K562 (cell line): ENCODE measurements around the gene SLC25A2. TPM values are rescaled to one million over a fixed set of nuclear protein-coding genes. Genes with fewer than 3 reads are reported as not detected.

Source experiments
- CTBP1 ChIP-seq: fragments of 450-650 bp; IDR thresholded peaks from 2 replicates; pipeline ENCODE4 v1.6.1; 2016; ENCODE audit warnings: borderline replicate concordance
- POLR2A ChIP-seq: fragments of 450-650 bp; conservative IDR thresholded peaks from 2 replicates; pipeline ENCODE4 v1.6.1; 2016
- RERE ChIP-seq: sonication (generic); formaldehyde crosslinking; IDR thresholded peaks from 2 replicates; pipeline ENCODE4 v1.8.0; 2023; ENCODE audit warnings: missing genetic modification reagents, mild to moderate bottlenecking, borderline replicate concordance
- SMAD1 ChIP-seq: fragments of 150-350 bp; IDR thresholded peaks from 2 replicates; pipeline ENCODE4 v1.6.1; 2014; ENCODE audit warnings: low read length, low read depth; ENCODE audit not compliant: partially characterized antibody
- ZNF239 ChIP-seq: fragments of 250-450 bp; sonication (Bioruptor Pico); IDR thresholded peaks from 2 replicates; pipeline ENCODE4 v1.4.0; 2020; ENCODE audit warnings: mild to moderate bottlenecking
- ZNF408 ChIP-seq: fragments of 250-450 bp; sonication (Bioruptor Pico); IDR thresholded peaks from 2 replicates; pipeline ENCODE4 v1.4.0; 2020; ENCODE audit warnings: low read depth, mild to moderate bottlenecking, moderate library complexity
- polyA plus RNA-seq, 8 experiments: library from polyadenylated mRNA; depleted of rRNA in 4 of 8; stranded (reverse) in 5 of 8; unstranded in 3 of 8; fragments of >200 nt; fragmentation: Nextera tagmentation in 2 of 8; fragmentation: Illumina TruSeq in 1 of 8; extraction: Ambion mirVana in 2 of 8; extraction: Trizol in 1 of 8; gene quantifications; 2 replicates each; pipeline versions ENCODE4 v1.2.1 to v1.2.3, GENCODE V29; 2011 to 2014; ENCODE audit warnings: inconsistent platforms in 1 of 8, missing spikeins in 1 of 8
- total RNA-seq, 7 experiments: library from RNA; depleted of rRNA in 6 of 7; stranded (reverse); fragments of >200 nt in 6 of 7; fragmentation: Illumina TruSeq in 2 of 7; extraction: Trizol in 2 of 7; gene quantifications; 2 replicates each; pipeline versions ENCODE4 v1.2.1 to v1.2.3, GENCODE V29; 2011 to 2021; ENCODE audit warnings: low replicate concordance in 1 of 7
- TF ChIP-seq, protein P1 (sequence below): fragments of 450-650 bp; IDR thresholded peaks from 2 replicates; pipeline ENCODE4 v1.6.1; 2016; ENCODE audit warnings: mild to moderate bottlenecking, moderate library complexity
- TF ChIP-seq, protein P2 (sequence below), 2 experiments: fragments of 200-800 bp in 1 of 2; sonication (Bioruptor generic) in 1 of 2; sonication (generic) in 1 of 2; formaldehyde crosslinking in 1 of 2; IDR thresholded peaks in 1 of 2; conservative IDR thresholded peaks in 1 of 2; 2 replicates each; pipeline versions ENCODE4 v1.5.0 to v1.6.1; 2016 to 2020; ENCODE audit warnings: missing compliant biosample characterization in 1 of 2, missing genetic modification characterization in 1 of 2, missing genetic modification reagents in 1 of 2

Gene SLC25A2
- total and polyA plus RNA-seq, 9 of the 15 experiments (the other 6 are each of a cell fraction or from before 2014, with no cell fraction given) = 0.09 to 0.11 (median 0.11) TPM; not detected in 6

DNA sequence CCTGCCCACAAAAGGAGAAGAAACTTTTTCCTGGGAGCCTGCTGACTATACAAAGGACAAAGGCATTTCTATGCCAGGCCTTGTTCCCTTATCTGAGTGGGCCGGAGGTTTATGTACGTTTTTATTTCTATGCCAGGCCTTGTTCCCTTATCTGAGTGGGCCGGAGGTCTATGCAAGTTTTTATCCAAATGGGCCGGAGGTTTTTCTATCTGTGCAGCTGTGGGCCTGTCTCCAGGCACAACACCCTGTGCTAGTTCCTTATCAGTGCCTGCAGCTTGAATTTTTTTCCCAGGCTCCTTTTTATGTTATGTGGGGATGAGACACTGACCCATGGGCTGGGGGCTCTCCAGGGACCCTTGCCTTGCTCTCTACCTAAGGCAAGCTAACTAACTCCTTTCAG, 5.5 kb downstream of the SLC25A2 start (continued):
- TF ChIP-seq RERE (CRISPR knock-in tag) = no peak
- no peak for TF ChIP-seq CTBP1
- peak; percentile 40; the same call in 1 of the 2 replicates for TF ChIP-seq ZNF239 (CRISPR knock-in tag)
- TF ChIP-seq, protein P1, sequence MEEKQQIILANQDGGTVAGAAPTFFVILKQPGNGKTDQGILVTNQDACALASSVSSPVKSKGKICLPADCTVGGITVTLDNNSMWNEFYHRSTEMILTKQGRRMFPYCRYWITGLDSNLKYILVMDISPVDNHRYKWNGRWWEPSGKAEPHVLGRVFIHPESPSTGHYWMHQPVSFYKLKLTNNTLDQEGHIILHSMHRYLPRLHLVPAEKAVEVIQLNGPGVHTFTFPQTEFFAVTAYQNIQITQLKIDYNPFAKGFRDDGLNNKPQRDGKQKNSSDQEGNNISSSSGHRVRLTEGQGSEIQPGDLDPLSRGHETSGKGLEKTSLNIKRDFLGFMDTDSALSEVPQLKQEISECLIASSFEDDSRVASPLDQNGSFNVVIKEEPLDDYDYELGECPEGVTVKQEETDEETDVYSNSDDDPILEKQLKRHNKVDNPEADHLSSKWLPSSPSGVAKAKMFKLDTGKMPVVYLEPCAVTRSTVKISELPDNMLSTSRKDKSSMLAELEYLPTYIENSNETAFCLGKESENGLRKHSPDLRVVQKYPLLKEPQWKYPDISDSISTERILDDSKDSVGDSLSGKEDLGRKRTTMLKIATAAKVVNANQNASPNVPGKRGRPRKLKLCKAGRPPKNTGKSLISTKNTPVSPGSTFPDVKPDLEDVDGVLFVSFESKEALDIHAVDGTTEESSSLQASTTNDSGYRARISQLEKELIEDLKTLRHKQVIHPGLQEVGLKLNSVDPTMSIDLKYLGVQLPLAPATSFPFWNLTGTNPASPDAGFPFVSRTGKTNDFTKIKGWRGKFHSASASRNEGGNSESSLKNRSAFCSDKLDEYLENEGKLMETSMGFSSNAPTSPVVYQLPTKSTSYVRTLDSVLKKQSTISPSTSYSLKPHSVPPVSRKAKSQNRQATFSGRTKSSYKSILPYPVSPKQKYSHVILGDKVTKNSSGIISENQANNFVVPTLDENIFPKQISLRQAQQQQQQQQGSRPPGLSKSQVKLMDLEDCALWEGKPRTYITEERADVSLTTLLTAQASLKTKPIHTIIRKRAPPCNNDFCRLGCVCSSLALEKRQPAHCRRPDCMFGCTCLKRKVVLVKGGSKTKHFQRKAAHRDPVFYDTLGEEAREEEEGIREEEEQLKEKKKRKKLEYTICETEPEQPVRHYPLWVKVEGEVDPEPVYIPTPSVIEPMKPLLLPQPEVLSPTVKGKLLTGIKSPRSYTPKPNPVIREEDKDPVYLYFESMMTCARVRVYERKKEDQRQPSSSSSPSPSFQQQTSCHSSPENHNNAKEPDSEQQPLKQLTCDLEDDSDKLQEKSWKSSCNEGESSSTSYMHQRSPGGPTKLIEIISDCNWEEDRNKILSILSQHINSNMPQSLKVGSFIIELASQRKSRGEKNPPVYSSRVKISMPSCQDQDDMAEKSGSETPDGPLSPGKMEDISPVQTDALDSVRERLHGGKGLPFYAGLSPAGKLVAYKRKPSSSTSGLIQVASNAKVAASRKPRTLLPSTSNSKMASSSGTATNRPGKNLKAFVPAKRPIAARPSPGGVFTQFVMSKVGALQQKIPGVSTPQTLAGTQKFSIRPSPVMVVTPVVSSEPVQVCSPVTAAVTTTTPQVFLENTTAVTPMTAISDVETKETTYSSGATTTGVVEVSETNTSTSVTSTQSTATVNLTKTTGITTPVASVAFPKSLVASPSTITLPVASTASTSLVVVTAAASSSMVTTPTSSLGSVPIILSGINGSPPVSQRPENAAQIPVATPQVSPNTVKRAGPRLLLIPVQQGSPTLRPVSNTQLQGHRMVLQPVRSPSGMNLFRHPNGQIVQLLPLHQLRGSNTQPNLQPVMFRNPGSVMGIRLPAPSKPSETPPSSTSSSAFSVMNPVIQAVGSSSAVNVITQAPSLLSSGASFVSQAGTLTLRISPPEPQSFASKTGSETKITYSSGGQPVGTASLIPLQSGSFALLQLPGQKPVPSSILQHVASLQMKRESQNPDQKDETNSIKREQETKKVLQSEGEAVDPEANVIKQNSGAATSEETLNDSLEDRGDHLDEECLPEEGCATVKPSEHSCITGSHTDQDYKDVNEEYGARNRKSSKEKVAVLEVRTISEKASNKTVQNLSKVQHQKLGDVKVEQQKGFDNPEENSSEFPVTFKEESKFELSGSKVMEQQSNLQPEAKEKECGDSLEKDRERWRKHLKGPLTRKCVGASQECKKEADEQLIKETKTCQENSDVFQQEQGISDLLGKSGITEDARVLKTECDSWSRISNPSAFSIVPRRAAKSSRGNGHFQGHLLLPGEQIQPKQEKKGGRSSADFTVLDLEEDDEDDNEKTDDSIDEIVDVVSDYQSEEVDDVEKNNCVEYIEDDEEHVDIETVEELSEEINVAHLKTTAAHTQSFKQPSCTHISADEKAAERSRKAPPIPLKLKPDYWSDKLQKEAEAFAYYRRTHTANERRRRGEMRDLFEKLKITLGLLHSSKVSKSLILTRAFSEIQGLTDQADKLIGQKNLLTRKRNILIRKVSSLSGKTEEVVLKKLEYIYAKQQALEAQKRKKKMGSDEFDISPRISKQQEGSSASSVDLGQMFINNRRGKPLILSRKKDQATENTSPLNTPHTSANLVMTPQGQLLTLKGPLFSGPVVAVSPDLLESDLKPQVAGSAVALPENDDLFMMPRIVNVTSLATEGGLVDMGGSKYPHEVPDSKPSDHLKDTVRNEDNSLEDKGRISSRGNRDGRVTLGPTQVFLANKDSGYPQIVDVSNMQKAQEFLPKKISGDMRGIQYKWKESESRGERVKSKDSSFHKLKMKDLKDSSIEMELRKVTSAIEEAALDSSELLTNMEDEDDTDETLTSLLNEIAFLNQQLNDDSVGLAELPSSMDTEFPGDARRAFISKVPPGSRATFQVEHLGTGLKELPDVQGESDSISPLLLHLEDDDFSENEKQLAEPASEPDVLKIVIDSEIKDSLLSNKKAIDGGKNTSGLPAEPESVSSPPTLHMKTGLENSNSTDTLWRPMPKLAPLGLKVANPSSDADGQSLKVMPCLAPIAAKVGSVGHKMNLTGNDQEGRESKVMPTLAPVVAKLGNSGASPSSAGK = no peak
- TF ChIP-seq, protein P2, sequence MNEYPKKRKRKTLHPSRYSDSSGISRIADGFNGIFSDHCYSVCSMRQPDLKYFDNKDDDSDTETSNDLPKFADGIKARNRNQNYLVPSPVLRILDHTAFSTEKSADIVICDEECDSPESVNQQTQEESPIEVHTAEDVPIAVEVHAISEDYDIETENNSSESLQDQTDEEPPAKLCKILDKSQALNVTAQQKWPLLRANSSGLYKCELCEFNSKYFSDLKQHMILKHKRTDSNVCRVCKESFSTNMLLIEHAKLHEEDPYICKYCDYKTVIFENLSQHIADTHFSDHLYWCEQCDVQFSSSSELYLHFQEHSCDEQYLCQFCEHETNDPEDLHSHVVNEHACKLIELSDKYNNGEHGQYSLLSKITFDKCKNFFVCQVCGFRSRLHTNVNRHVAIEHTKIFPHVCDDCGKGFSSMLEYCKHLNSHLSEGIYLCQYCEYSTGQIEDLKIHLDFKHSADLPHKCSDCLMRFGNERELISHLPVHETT (CRISPR knock-in tag; conservative IDR thresholded peaks at IDR 0.05 in 1 of 2, IDR thresholded peaks at IDR 0.05 in 1 of 2) = 0 out of 4 replicates have a peak, but pooled peaks of 1 of the 2 experiments have one; percentile 23
- no peak for TF ChIP-seq ZNF408
- no peak for TF ChIP-seq SMAD1
- TF ChIP-seq POLR2A = no peak
